ACHN (cell line): ENCODE measurements around the gene TANC1.
"Not testable (repeated sequence)": the region's sequence is repeated elsewhere in the genome, so short reads cannot be mapped to it uniquely, and the experiment has no call there.

ENCODE experiments used
- DNase-seq: peaks from one replicate; pipeline ENCODE4 v3.0.0-alpha.2; 2015
- in situ Hi-C: cut with HindIII; loops from 2 replicates; pipeline ENCODE4 v1.10.0; 2017; ENCODE audit warnings: low sequenced_read_pairs, low pct_ligation_motif_present, low pct_unique_long_range_greater_than_20kb

TANC1 gene

DNA sequence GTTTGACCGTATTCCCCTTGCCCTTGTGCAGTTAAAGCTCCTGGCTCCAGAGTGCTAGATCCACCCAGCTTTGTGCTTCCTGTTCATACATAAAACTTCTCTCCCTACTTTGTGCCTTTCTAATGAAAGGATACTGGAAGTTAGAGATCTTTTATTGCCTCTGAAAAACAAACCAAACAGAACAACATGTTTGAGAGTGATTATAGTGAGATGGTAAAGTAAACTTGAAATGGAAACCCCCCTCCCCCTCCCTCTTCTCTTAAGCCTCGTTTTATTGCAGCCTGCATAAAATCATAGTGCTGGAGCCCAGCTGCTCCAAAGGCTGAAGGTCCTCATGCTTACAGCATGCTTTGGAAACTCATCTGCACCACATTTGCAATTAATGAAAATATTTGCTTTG lies 125.1 kb downstream of the TANC1 start:
- DNase-seq = no peak
- in situ Hi-C loops = no loop called here

GRCh38 chr2:159094173-159094737 lies 125.8 kb downstream of the TANC1 start:
- in situ Hi-C loops = no loop called here
- DNase-seq = no peak

- in situ Hi-C loops = no loop called here
Measured at GRCh38 chr2:159095813-159096212, 127.4 kb downstream of the TANC1 start.

DNA sequence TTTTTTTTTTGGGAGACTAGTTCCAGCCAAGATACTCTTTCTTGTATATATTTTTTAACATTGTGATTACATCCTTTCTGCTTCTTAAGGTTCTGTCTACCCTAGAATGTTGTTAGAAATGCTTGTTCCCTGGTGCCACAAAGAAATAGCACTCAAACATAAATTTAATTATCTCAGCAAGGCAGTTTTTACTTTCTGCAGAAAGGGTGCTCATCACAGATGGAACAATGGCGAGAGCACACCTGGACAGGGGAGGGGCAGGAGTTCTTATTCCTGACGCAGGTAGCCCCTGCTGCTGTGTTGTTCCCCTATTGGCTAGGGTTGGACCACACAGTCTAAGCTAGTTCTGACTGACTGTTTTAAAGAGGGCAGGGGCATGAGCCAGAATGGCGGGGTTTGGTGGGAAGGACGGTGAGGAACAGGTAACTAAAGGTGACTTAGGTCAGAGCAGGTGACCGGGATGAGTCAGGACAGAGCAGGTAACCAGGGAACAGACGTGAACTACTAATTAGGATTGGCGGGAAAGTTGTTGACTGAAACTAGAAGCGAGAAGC lies 127.9 kb downstream of the TANC1 start:
- in situ Hi-C loops, DNase-seq: not testable (repeated sequence)

More at GRCh38 chr2:159095813-159096212, 127.4 kb downstream of the TANC1 start:
- DNase-seq = no peak

DNA sequence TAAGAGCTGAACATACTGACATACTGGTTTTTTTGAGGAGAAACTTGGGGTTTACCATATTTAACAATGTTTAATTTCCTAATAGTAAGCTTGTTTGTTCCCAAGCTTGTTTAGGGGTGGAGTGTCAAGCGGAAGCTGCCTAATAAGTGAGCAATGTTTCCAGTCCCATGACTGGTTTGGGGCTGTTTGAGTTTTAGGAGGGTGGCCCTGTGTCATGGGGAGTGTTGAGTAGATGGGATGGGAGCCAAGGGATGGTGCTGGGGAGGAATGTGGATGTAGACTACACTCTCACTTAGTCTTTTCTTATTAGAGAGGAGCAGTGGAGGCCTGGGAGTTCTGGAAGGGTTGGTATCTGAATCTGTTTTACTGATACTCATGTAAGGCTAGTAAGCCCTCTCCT lies 128.5 kb downstream of the TANC1 start:
- in situ Hi-C loops = no loop called here
- DNase-seq = no peak

DNA sequence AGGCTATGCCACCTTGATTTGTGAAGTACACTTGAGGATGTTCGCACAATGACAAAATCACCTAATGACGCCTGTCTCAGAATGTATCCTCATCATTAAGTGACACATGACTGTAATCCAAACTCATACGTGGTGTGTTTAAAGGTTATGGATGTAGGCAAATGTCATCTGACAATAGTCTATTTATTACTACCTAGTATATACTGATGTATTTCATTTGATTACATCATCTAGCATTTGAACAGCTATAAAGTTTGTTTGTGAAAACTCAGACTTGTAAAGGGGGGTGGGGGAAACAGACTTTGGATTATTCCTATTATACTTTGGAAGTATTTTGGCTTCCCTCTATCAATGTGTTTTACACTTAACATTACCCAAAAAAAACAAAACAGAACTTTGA lies 129.9 kb downstream of the TANC1 start:
- in situ Hi-C loops = no loop called here
- DNase-seq = no peak

DNA sequence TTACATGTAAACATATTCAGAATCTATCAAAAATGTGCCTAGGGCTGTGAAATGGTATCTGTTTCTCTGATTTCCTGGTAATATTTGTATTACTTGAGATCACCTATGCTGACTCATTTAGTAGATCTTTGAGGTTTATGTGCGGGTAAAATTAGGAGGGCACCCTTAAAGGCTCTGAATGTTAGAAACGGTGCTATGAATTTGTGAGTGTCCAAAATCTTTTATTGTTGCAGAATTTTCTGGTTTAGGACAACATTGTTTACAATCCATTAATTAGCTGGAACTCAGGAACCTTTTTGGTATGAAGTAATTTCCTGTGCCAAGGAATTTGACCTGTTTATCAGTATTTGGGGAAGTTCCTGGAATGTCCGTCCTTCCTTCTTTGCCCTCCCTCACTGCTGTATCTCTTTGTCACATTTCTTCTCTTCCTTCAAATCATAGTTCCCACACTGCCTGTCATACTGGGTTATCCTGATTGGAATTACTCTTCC lies 130.5 kb downstream of the TANC1 start:
- in situ Hi-C loops = no loop called here
- DNase-seq = no peak

- DNase-seq = no peak
- in situ Hi-C loops = no loop called here
Measured at GRCh38 chr2:159101755-159102489, 133.5 kb downstream of the TANC1 start.

DNA sequence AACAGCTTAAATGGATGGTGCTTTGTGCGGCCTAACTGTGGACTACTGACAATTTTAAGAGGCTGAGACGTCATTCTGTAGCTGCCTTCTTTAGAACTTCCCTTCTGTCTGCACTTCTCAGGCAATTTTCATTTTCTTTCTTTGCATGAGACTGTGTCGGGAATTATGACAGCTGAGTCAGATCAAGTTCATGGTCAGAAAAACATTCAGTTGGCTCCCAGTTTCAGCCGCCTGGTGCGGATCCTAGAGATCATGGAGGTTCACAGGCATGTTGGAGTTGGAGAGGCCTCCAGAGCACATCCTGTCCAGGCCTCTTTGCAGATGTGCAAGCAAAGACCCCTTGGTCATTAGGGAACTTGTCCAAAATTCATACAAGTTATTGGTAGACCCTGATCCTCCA lies 135.0 kb downstream of the TANC1 start:
- in situ Hi-C loops = no loop called here
- no peak for DNase-seq

DNA sequence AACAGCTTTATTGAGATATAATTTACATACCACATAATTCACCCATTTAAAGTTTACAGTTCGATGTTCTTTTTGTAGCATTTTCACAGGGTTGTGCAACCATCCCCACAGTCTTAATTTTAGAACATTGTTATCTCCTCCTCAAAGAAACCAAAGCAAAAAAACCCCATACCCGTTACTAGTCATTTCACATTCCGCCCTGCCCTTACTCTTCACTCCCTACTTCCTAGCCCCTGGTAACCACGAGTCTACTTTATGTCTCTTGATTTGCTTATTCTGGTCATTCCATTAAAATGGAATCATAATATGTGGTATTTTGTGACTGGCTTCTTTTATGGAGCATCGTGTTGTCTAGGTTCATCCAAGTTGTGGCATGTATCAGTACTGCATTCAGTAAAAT lies 137.7 kb downstream of the TANC1 start:
- DNase-seq = no peak

DNA sequence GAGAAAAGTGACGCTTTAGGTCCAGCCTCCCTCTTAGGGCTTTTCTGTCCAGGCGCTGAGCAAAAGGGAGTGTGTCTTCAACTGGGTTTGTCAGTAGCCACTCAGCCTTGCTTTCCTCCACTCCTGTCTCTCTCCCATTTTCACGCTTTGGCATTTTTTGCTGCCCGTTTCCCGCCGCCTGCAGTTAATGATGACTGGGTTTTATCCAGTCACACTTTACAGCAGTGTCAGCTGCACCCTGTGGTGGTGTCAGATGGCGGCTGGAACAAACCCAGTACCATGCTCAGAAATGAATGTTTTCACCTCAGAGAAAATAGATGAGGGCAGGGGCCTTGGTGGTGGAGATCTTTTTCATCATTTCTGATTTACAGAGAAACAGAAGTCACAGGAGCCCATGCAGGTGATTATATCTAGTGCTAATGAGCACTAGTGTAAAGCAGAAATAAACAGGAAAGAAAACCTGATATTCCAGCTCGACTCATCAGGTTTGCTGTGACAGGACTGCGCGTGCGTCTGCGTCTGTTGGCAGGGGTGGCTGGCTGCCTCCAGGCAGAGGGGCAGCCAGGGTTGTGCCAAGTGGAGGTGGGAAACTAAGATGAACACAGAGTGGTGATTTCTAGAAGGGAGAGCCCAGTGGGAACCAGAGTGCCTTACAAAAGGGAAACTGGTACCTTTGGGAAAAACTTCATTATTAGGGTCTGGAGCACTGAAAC lies 139.9 kb downstream of the TANC1 start:
- in situ Hi-C loops = no loop called here
- DNase-seq = no peak

More for the DNA sequence above, 137.7 kb downstream of the TANC1 start:
- in situ Hi-C loops = no loop called here

- in situ Hi-C loops = no loop called here
- DNase-seq = no peak
Measured at GRCh38 chr2:159109517-159109916, 141.1 kb downstream of the TANC1 start.

- DNase-seq = no peak
- in situ Hi-C loops = no loop called here
Measured at GRCh38 chr2:159110784-159111183, 142.3 kb downstream of the TANC1 start.

DNA sequence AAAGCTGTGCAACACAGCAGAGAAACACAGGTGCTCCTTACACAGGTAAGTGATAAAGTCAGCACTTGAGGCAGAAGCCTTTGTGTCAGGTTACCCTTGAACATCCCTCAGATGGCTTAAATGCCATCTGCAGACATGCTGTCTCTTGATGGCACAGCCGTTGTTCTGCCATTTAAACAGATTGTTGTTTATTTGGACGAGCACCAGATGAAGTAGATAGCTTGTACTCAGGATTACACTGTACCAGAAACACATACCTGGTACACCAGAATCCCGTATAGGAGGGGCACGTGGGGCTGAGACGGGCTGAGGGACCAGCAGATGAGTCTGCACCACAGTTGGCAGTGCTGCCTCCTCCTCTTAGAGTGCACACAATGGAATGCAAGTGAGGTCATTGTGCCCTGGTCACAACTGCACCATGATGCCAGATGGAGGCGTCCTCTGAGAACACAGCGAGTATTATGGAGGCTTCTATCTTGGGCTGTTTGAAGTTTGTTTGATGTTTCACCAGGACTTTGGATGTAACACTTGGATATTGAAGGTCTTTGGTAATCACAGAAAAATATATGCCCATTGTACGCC lies 143.0 kb downstream of the TANC1 start:
- DNase-seq = no peak
- in situ Hi-C loops = no loop called here

- in situ Hi-C loops = no loop called here
- no peak for DNase-seq
Measured at GRCh38 chr2:159114835-159115234, 146.4 kb downstream of the TANC1 start.

GRCh38 chr2:159116922-159117321 lies 148.5 kb downstream of the TANC1 start:
- no peak for DNase-seq
- in situ Hi-C loops = no loop called here

DNA sequence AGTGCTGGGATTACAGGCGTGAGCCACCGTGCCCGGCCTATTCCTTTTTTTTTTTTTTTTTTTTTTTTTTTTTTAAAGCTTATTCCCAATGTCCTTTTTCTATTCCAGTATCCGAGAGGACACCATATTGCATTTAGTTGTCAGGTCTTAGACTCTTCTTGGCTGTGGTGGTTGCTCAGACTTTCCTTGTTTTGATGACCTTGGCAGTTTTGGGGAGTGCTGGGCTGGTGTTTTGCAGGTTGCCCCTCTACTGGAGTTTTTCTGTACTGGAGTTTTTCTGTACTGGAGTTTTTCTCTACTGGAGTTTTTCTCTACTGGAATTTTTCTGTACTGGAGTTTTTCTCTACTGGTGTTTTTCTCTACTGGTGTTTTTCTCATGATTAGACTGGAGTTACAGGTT lies 149.2 kb downstream of the TANC1 start:
- no peak for DNase-seq
- in situ Hi-C loops = no loop called here

DNA sequence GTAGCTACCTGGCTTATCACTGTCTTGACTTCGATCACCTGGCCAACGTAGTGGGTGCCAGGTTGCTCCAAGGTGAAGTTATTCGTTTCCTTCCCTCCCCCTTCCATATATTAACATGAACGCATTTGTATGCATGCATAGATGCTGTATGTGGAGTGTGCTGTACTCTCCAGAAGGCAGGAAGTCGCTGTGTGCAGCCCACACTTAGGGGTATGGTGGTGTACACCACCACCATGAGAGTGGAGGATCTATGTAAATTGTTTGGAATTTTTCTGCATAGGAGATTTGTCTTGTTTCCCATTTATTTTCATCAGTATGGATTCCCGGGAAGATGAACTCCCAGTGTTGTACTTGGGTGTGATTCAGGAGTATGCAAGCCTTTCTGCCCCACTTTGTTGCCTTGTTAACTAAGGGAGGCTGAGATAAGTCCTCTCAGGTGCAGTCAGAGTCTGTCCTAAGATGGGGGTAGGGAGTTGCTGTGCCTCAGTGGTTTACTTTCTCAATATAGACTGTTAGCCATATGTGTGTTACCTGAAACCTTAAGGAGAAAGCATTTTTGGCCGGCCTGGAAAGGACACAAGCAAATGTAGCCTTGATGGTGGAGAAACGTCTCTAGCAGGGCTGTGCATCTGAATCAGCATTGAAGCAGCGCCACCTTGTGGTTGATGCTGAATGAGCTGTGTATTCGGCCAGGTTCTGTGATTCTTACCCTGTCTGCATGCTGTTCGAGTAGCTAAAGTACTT lies 149.8 kb downstream of the TANC1 start:
- in situ Hi-C loops = no loop called here

More for the DNA sequence above, 149.8 kb downstream of the TANC1 start:
- peak; percentile 79 for DNase-seq
